ENCODE data around the gene ESPL1. TPM values are rescaled to one million over a fixed set of nuclear protein-coding genes. Genes with fewer than 3 reads are reported as not detected.

ESPL1 gene
- total RNA-seq, 1 donor from 2014 or later, result 8.4 TPM

DNA sequence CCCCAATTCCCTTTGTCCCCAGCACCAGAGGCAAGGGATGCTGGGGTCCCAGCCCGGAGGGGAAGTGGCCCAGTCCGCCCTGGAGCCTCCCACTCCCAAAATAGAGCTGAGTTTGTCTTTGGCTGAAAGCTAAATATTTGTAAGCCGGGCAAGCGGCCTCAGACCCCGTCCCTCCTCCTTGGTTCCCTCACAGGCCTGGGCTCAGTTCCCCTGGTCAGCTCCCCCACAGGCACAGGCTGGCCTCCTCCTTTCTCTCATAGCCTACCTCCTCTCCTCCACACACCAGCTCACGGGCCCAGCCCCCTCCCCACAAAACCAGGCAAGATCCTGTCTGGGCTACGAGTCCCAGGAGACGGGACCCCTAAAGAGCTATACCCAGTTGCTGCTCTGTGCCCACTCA lies 66.7 kb downstream of the ESPL1 start:
- DNase-seq (ENCODE audit: low spot score), result no peak

DNA sequence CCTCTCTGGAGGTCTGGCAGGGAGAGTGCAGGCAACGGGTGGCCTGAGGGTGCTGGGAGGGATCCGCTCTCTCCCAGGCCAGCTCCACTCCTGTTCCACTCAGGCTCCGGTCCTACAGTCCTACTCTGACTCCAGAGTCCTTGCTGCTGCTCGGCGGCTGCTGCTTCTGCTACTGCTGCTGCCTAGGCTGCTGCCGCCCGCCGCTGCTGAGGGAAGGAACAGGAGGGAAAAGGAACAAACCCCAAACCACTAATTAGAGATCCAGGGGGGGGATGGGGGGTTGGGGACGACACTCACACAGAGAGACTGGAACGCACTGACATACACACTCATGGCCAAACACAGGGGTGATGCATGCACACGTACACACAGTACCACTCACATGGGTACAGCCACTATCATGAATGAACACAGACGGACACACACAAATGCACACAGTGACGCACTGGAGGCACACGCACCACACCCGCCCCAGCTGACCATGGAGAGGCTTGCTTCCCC lies 68.1 kb downstream of the ESPL1 start, which contains the start of gene SP7:
Gene SP7, minus strand, starts transcription at position 174 of the 501 bp plus-strand sequence. CDS start 708 bp downstream, outside the sequence.
- DNase-seq (ENCODE audit: low spot score), result peak; percentile 46

DNA sequence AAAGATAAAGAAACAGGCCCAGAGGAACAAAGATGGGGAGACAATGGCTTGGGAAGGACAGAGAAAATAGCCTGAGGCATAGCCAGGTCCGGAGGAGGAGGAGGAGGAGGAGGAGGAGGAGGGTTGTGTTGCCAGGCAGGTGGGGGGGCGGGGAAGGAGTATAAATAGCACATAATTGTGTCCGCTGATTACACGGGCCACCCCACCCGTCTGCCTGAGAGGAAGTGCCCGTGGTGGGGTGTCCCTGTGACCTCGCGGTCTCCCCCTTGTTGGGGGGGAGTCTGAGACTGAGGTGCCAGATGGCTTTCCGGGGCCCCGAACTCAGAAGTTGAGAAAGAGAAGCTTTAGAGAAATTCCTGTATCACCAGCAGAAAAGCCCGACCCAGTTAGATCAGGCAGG lies 69.9 kb downstream of the ESPL1 start:
- no peak for DNase-seq (ENCODE audit: low spot score)

DNA sequence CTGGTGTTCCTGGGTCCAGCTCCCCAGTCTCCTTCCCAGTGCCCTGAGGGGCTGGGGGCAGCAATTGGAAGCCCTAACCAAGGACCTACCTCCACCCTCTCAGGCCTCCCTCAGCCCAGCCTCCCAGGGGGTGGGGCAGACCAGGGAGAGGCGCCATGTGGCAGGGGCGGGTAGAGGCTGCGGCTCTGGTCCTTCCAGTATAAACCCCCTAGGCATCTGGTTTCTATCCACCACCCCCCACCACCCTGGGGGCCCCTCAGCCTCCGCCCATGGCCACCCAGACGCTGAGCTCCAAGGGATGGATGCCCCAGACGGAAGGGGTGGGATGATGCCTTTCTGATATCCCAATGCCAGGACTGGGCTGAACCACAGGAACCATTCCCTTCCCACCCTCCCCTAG lies 70.8 kb downstream of the ESPL1 start:
- DNase-seq (ENCODE audit: low spot score), result peak; percentile 92

DNA sequence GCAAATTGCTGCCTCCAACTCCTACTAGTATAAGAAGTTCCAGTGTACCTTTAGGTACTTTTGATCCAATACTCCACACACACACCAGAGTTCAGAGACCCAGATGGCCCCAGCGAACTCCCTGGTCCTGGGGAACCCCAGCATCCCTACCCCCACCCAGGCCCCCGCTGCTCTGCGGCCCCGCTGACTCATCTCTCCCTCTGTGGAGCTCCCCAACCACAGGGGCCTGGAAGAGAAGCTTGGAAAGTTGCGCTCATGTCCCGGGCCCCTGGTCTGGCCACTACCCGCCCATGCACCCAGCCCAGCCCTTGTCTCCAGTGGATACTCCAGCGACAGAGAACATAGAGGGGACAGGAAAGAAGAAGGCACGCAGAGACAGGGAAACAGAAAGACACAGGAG lies 72.3 kb downstream of the ESPL1 start:
- DNase-seq (ENCODE audit: low spot score), result no peak

Other genes starting within 250 kb of the ESPL1 start
- gene TNS2, start 218.2 kb upstream of the ESPL1 start, total RNA-seq (ENCODE audit: insufficient read depth, low replicate concordance), result 39.7 TPM
- gene SPRYD3, start 188.9 kb upstream of the ESPL1 start, total RNA-seq (ENCODE audit: insufficient read depth, low replicate concordance), result 14.2 TPM
- 112 TPM for gene IGFBP6, start 170.6 kb upstream of the ESPL1 start, total RNA-seq (ENCODE audit: insufficient read depth, low replicate concordance)
- gene SOAT2, start 164.8 kb upstream of the ESPL1 start, total RNA-seq (ENCODE audit: insufficient read depth, low replicate concordance), result not detected
- 14.9 TPM for gene ZNF740, start 87.6 kb upstream of the ESPL1 start, total RNA-seq (ENCODE audit: insufficient read depth, low replicate concordance)
- gene CSAD, start 87.4 kb upstream of the ESPL1 start, total RNA-seq (ENCODE audit: insufficient read depth, low replicate concordance), result 11.1 TPM
- not detected for gene ITGB7, start 61.0 kb upstream of the ESPL1 start, total RNA-seq (ENCODE audit: insufficient read depth, low replicate concordance)
- 5.8 TPM for gene RARG, start 36.1 kb upstream of the ESPL1 start, total RNA-seq (ENCODE audit: insufficient read depth, low replicate concordance)
- gene PFDN5, start 27.2 kb downstream of the ESPL1 start, total RNA-seq (ENCODE audit: insufficient read depth, low replicate concordance), result 454 TPM
- gene MYG1, start 31.4 kb downstream of the ESPL1 start, total RNA-seq (ENCODE audit: insufficient read depth, low replicate concordance), result 17.8 TPM
- gene AAAS, start 53.3 kb downstream of the ESPL1 start, total RNA-seq (ENCODE audit: insufficient read depth, low replicate concordance), result 38.3 TPM
- 0.24 TPM for gene SP7, start 68.1 kb downstream of the ESPL1 start, total RNA-seq (ENCODE audit: insufficient read depth, low replicate concordance)
- gene SP1, start 111.9 kb downstream of the ESPL1 start, total RNA-seq (ENCODE audit: insufficient read depth, low replicate concordance), result 28.6 TPM
- gene AMHR2, start 155.6 kb downstream of the ESPL1 start, total RNA-seq (ENCODE audit: insufficient read depth, low replicate concordance), result not detected
- 26.0 TPM for gene PRR13, start 173.4 kb downstream of the ESPL1 start, total RNA-seq (ENCODE audit: insufficient read depth, low replicate concordance)
- gene PCBP2, start 183.8 kb downstream of the ESPL1 start, total RNA-seq (ENCODE audit: insufficient read depth, low replicate concordance), result 284 TPM
- 10.8 TPM for gene MAP3K12, start 231.2 kb downstream of the ESPL1 start, total RNA-seq (ENCODE audit: insufficient read depth, low replicate concordance)
- gene TARBP2, start 233.0 kb downstream of the ESPL1 start, total RNA-seq (ENCODE audit: insufficient read depth, low replicate concordance), result 21.7 TPM
- gene NPFF, start 239.2 kb downstream of the ESPL1 start, total RNA-seq (ENCODE audit: insufficient read depth, low replicate concordance), result not detected

All from umbilical cord (tissue), 2 donors.